Posterior vena cava (tissue), 2 donors: ENCODE measurements around the gene NINJ2. TPM values are rescaled to one million over a fixed set of nuclear protein-coding genes. Genes with fewer than 3 reads are reported as not detected.

Source experiments
- DNase-seq: peaks from one replicate; pipeline ENCODE4 v3.0.0-alpha.2; 2020; ENCODE audit warnings: low spot score
- intact Hi-C, 2 donors: fragments of 100-400 bp; cut with DNase I; formaldehyde crosslinking; loops; one replicate each; pipeline versions ENCODE4 v1.14.1 to v1.14.2; 2022 to 2023
- total RNA-seq, 2 donors: library from RNA; stranded (reverse); fragmentation: NEBNext Ultra II Directional; extraction: Animal tissue kit (Norgen Biotek cat#: 25700); gene quantifications; one replicate each; pipeline ENCODE4 v1.2.1, GENCODE V29; 2021
- donor health status: DM: yes; HTN: yes; CAD: no.
- donor health status: DM: yes; HTN: yes; CAD: no.

Gene NINJ2
- total RNA-seq, 2 donors from 2014 or later = 4.6 to 5.6 TPM

DNA sequence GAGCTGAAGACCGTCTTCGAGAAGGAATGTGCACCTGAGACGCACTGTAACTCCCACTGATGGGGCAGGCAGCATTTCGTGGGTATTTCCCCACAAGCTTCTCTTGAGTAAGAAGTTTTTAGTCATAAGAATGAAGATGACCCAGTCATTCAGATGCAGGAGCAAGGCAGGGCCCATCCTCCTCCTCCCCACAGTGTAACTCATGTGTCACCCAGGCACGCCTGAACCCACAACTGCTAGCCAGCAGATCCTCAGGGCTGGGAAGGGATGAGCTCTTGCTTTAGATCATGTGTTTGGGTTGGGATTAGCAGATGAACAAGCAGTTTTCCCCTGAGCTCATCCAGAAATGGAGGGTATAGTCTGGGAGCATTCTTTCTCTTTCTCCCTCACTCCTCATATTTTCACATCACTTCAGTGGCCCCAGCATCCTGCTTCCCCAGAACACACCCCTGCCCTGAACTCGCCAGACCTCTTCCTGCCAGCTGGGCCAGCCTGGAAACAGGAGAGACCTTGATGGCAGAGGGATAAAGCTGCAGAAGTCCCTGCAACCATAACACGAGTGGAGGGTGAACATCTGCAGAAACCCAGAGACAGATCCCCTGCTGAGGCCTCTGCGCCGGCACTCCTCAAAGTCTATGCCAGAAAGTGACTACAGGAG is 130.2 kb downstream of the NINJ2 start:
- intact Hi-C loops = no loop called here
- no peak for DNase-seq

GRCh38 chr12:531951-532585 is 131.2 kb downstream of the NINJ2 start:
- no peak for DNase-seq
- intact Hi-C loops = no loop called here

- no peak for DNase-seq
- intact Hi-C loops = no loop called here
Observed at GRCh38 chr12:530821-531220, 132.4 kb downstream of the NINJ2 start.

DNA sequence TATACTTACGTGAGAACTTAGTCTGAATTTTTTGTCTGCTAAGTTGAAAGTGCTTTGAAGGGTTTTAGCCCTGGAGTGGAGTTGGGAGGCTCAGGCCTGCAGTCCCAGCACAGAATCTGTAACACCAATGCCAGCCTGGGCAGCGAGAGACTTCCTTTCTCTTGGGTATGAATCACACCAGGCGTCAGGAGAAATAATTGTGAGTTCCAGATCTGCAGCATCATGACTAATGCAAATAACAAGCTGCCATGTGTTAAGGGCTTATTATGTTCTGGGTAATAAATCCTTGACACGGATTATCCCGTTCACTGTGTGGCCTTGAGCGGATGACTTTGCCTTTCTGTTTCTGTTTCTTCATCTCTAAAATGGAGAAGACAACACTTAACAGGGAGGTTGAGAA is 132.9 kb downstream of the NINJ2 start:
- intact Hi-C loops = no loop called here

GRCh38 chr12:527729-528128 is 135.5 kb downstream of the NINJ2 start:
- DNase-seq = no peak
- intact Hi-C loops = no loop called here

More for the DNA sequence above, 132.9 kb downstream of the NINJ2 start:
- no peak for DNase-seq

DNA sequence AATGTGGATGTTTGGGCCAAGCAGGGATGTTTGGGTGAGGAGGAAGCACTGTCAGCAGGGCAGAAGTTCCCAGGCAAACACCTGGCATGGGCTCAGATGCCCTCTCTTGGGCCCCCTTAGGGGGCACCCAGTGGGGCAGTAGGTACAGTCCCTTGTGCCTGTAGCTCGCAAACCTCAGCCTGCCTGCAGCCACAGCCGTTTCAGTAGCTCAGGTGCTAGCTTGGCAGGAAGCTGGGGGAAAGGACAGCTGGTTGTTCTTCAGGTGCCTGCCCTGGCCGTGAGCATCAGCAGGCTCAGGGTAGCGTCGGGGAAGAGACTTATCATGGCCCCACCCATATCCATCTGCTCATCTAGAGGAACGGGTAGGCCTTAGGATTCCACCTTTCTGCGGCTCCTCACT is 136.0 kb downstream of the NINJ2 start:
- DNase-seq = no peak
- intact Hi-C loops = no loop called here

GRCh38 chr12:526089-526488 is 137.2 kb downstream of the NINJ2 start:
- intact Hi-C loops = no loop called here
- DNase-seq = no peak

GRCh38 chr12:524167-524951 is 138.9 kb downstream of the NINJ2 start:
- DNase-seq = no peak
- intact Hi-C loops = no loop called here

GRCh38 chr12:522692-523378 is 140.4 kb downstream of the NINJ2 start:
- intact Hi-C loops = no loop called here
- DNase-seq = no peak

DNA sequence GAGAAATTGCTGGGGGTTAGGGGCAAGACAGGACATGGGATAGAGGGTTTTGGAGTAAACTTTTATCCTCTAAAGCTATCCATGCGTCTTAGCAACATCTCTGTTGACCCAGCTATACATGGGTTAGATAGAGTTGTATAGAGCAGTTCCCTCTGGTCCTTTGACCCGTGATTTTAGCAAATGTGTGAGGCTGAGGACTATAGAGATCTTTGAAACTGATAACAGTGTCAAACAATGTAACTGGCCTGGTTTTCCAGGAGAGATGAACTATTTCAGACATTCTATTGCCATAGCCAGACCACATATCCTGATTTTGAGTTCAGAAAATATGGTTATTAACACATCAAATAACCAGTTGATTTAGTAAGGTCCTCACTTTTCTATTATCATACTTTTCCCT is 143.1 kb downstream of the NINJ2 start:
- intact Hi-C loops = no loop called here
- DNase-seq = no peak

DNA sequence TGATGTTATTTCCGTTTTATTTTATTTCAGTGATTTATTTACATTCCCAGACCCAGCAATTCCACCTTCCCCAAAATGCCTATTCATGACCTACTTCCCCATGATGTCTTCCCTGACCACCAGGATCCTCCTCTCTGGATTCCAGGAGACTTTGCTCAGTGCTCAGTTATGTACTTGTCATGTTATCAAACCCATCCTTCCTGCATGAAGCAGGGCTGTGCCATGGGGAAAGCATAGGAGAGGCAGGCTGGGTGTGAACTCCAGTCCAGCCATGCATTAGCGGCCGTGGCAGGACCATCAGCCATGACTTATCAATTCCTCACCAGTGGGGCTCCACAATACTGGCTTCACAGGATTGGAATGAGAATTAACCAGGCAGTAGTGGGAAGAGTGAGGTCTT is 145.7 kb downstream of the NINJ2 start:
- intact Hi-C loops = no loop called here
- no peak for DNase-seq

Other genes with a start within 250 kb of the NINJ2 start
- 1 to 10 TPM; 3.5 to 5.0 TPM for gene B4GALNT3, start 203.5 kb downstream of the NINJ2 start, total RNA-seq
- 100 to 1,000 TPM; 159 to 199 TPM for gene WNK1, start 89.1 kb upstream of the NINJ2 start, total RNA-seq